ENCODE results near the gene GPBP1.

- TF ChIP-seq POLR2A (IDR thresholded peaks at IDR 0.05; ENCODE audit: low read depth, low read length) (no peak), POLR2AphosphoS5 (IDR thresholded peaks at IDR 0.05; ENCODE audit: low read depth, low read length) (no peak), TAF1 (IDR thresholded peaks at IDR 0.05; ENCODE audit: low read depth, low read length) (no peak), SPI1 (IDR thresholded peaks at IDR 0.05; ENCODE audit: low read depth, low read length) (no peak), POU2F2 (IDR thresholded peaks at IDR 0.05; ENCODE audit: low read depth, low read length) (no peak), PAX5 (IDR thresholded peaks at IDR 0.05; ENCODE audit: insufficient read depth, low read length, severe bottlenecking) (no peak)
Observed at GRCh38 chr5:57216714-57217113, 42.9 kb downstream of the GPBP1 start.

Measured in GM12891 (cell line).